Esophagus (tissue), 2 donors: Measurements from ENCODE around the gene GLRX. TPM values are rescaled to one million over a fixed set of nuclear protein-coding genes. Genes with fewer than 3 reads are reported as not detected.
"Not testable (repeated sequence)": the region's sequence is repeated elsewhere in the genome, so short reads cannot be mapped to it uniquely, and the experiment has no call there.

Experiments
- H3K27ac ChIP-seq, 2 donors: one replicate each; pipeline ENCODE4 v1.5.1; 2013; ENCODE audit warnings: low read depth in 2 of 2, mild to moderate bottlenecking in 2 of 2, inconsistent platforms in 1 of 2, low read length in 1 of 2, moderate library complexity in 1 of 2
- H3K27me3 ChIP-seq, 2 donors: one replicate each; pipeline ENCODE4 v1.6.1; 2013; ENCODE audit warnings: low read length in 2 of 2, control low read depth in 1 of 2, mild to moderate bottlenecking in 1 of 2; ENCODE audit not compliant: insufficient read depth in 2 of 2, control insufficient read depth in 1 of 2
- H3K36me3 ChIP-seq, 2 donors: one replicate each; pipeline ENCODE4 v1.6.1; 2013; ENCODE audit warnings: low read length in 1 of 2; ENCODE audit not compliant: control insufficient read depth in 2 of 2, insufficient read depth in 2 of 2
- H3K4me1 ChIP-seq, 2 donors: one replicate each; pipeline ENCODE4 v1.6.1; 2013; ENCODE audit warnings: low read length in 1 of 2; ENCODE audit not compliant: control insufficient read depth in 2 of 2, insufficient read depth in 2 of 2
- H3K4me3 ChIP-seq, 2 donors: one replicate each; pipeline ENCODE4 v1.5.1; 2013; ENCODE audit warnings: low read length in 2 of 2, mild to moderate bottlenecking in 2 of 2, low read depth in 1 of 2, moderate library complexity in 1 of 2
- H3K9me3 ChIP-seq, 2 donors: one replicate each; pipeline ENCODE4 v1.6.1; 2013; ENCODE audit warnings: mild to moderate bottlenecking in 2 of 2, low read depth in 1 of 2, low read length in 1 of 2, moderate library complexity in 1 of 2; ENCODE audit not compliant: control insufficient read depth in 2 of 2, insufficient read depth in 1 of 2
- WGBS, 2 donors: extraction: QIAGEN DNeasy Blood & Tissue Kit; methylation state at CpG; one replicate each; pipeline ENCODE4 v1.1.7; 2013; 5-methylcytosine and 5-hydroxymethylcytosine counted together
- polyA plus RNA-seq, 2 donors: library from polyadenylated mRNA; stranded (reverse); fragments of 200-250 nt; gene quantifications; one replicate each; pipeline ENCODE4 v1.2.3, GENCODE V29; 2013
- donor health status: healthy with polysubstance abuse.
- donor health status: Bipolar disorder and iron deficiency.

The GLRX gene
- polyA plus RNA-seq, 2 donors: 5.6 to 11.1 TPM

GRCh38 chr5:95853490-95853889, 31.0 kb upstream of the GLRX start:
- Histone ChIP-seq H3K9me3 (no peaks in the 10 kb centered on the region), H3K4me3 (no peak overlapping the region), H3K27ac (no peak overlapping the region), H3K36me3 (no peaks in the 10 kb centered on the region), H3K4me1 (peaks cover 0 to 12% of the 10 kb centered on the region in 2 donors), H3K27me3 (no peaks in the 10 kb centered on the region)
- 86 to 89% methylated on average over 3 of the region's 3 CpGs for WGBS, 2 donors

DNA sequence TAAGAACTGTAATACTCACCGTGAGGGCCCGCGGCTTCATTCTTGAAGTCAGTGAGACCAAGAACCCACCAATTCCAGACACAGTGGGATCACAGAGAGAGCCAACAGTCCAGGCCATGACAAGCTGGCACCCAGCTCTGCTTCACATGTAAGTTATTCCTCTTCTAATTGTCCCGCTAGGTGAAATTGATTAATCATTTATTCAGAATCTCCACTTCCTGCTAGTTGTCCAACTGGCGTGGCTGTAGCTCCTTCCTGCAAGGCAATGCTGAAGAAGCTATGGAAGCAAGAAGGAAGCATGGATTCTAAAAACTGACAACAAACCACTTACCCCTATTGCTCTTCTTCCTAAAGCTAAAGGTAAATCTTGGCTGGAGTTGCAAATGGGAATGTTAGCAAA, 30.0 kb upstream of the GLRX start:
- Histone ChIP-seq H3K27me3 (no peaks in the 10 kb centered on the region), H3K36me3 (no peaks in the 10 kb centered on the region), H3K4me1 (peaks cover 0 to 8% of the 10 kb centered on the region in 2 donors), H3K4me3 (no peak overlapping the region), H3K27ac (no peak overlapping the region), H3K9me3 (no peaks in the 10 kb centered on the region)
- WGBS, 2 donors: 89 to 93% methylated on average over 5 of the region's 5 CpGs

DNA sequence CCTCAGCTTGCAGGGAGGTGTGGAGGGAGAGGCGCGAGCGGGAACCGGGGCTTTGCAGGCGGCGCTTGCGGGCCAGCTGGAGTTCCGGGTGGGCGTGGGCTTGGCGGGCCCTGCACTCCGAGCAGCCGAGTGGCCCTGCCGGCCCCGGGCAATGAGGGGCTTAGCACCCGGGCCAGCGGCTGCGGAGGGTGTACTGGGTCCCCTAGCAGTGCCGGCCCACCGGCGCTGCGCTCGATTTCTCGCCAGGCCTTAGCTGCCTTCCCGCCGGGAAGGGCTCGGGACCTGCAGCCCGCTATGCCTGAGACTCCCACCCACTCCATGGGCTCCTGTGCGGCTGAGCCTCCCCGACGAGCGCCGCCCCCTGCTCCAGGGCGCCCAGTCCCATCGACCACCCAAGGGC, 28.6 kb upstream of the GLRX start:
- WGBS, 2 donors: 97 to 99% methylated on average over 34 of the region's 34 CpGs
- H3K4me1 ChIP-seq: not testable (repeated sequence)

DNA sequence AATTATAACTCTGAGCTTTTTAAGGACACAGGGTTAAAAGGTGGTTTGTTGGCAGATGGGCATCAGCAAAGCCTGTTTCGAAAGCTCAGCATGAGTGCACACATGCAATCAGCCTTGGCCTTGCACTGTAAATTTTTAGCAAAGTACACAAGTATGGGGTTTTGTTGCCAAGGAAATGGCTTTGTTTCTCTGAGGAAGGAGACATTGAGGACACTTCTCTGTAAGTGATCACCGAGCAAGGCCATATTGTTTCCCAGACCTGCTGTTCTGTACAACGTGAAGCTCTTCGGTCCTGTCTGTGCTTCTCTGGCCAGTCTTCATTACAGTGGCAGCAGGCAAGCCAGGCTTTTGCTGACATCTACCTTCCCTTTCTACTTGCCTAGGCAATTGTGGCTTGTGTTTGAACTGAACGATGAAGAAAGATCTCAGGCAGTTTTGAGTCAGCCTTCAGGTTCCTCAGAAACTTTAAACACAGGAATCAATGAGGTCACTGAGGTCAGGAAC, 27.9 kb upstream of the GLRX start:
- H3K4me3 ChIP-seq: no peak overlapping the region
- H3K36me3 ChIP-seq: no peaks in the 10 kb centered on the region
- 82 to 84% methylated on average over 5 of the region's 5 CpGs for WGBS, 2 donors
- no peak overlapping the region for H3K27ac ChIP-seq
- H3K9me3 ChIP-seq: no peaks in the 10 kb centered on the region
- H3K4me1 ChIP-seq: no peaks in the 10 kb centered on the region
- no peaks in the 10 kb centered on the region for H3K27me3 ChIP-seq

More for the DNA sequence above, 28.6 kb upstream of the GLRX start:
- H3K36me3 ChIP-seq, H3K27ac ChIP-seq, H3K4me3 ChIP-seq, H3K9me3 ChIP-seq, H3K27me3 ChIP-seq: not testable (repeated sequence)

- Histone ChIP-seq H3K27ac (no peak overlapping the region), H3K4me3 (no peak overlapping the region), H3K4me1 (no peaks in the 10 kb centered on the region), H3K9me3 (no peaks in the 10 kb centered on the region), H3K36me3 (no peaks in the 10 kb centered on the region), H3K27me3 (no peaks in the 10 kb centered on the region)
- WGBS, 2 donors: 70 to 90% methylated on average over 3 of the region's 3 CpGs
Observed at GRCh38 chr5:95848701-95849100, 26.2 kb upstream of the GLRX start.

- Histone ChIP-seq H3K36me3 (no peaks in the 10 kb centered on the region), H3K27ac (no peak overlapping the region), H3K4me3 (no peak overlapping the region), H3K4me1 (no peaks in the 10 kb centered on the region), H3K27me3 (no peaks in the 10 kb centered on the region), H3K9me3 (no peaks in the 10 kb centered on the region)
- WGBS, 2 donors: 7 to 17% methylated on average over 1 of the region's 1 CpG
Observed at GRCh38 chr5:95847261-95847592, 24.7 kb upstream of the GLRX start.

GRCh38 chr5:95846554-95847260, 24.2 kb upstream of the GLRX start:
- 59 to 74% methylated on average over 7 of the region's 7 CpGs for WGBS, 2 donors
- Histone ChIP-seq H3K27ac (no peak overlapping the region), H3K4me1 (no peaks in the 10 kb centered on the region)

DNA sequence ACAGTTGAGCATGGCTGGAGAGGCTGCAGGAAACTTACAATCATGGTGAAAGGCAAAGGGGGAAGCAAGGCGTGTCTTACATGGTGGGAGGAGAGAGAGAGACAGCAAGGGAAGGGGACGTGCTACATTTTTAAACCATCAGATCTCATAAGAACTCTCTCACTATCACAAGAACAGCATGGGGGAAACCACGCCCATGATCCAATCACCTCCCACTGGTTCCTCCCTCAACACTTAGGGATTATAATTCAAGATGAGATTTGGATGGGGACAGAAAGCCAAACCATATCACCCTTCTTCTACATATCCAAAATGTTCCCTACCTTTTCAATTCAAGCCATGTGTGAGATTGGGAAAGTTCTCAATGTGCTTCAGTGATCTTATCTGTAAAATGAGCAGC, 22.9 kb upstream of the GLRX start:
- 87 to 91% methylated on average over 3 of the region's 3 CpGs for WGBS, 2 donors
- no peaks in the 10 kb centered on the region for H3K36me3 ChIP-seq
- no peaks in the 10 kb centered on the region for H3K27me3 ChIP-seq
- H3K4me3 ChIP-seq: no peak overlapping the region
- H3K9me3 ChIP-seq: no peaks in the 10 kb centered on the region
- H3K27ac ChIP-seq: no peak overlapping the region
- no peaks in the 10 kb centered on the region for H3K4me1 ChIP-seq

More at GRCh38 chr5:95846554-95847260, 24.2 kb upstream of the GLRX start:
- Histone ChIP-seq H3K27me3 (no peaks in the 10 kb centered on the region), H3K36me3 (no peaks in the 10 kb centered on the region), H3K9me3 (no peaks in the 10 kb centered on the region), H3K4me3 (no peak overlapping the region)

GRCh38 chr5:95843733-95844223, 21.3 kb upstream of the GLRX start:
- H3K9me3 ChIP-seq: no peaks in the 10 kb centered on the region
- H3K4me3 ChIP-seq: no peak overlapping the region
- no peak overlapping the region for H3K27ac ChIP-seq
- no peaks in the 10 kb centered on the region for H3K27me3 ChIP-seq
- no peaks in the 10 kb centered on the region for H3K4me1 ChIP-seq
- no peaks in the 10 kb centered on the region for H3K36me3 ChIP-seq
- 48 to 52% methylated on average over 3 of the region's 3 CpGs for whole genome bisulfite sequencing, 2 donors
